C1 segment of cervical spinal cord (tissue), 14 donors: Measurements from ENCODE around the gene TMEM92.

Experiments used
- DNase-seq, 14 donors: peaks; one replicate each; lab custom pipeline; 2025; lab: John Stamatoyannopoulos, UW

The TMEM92 gene

DNA sequence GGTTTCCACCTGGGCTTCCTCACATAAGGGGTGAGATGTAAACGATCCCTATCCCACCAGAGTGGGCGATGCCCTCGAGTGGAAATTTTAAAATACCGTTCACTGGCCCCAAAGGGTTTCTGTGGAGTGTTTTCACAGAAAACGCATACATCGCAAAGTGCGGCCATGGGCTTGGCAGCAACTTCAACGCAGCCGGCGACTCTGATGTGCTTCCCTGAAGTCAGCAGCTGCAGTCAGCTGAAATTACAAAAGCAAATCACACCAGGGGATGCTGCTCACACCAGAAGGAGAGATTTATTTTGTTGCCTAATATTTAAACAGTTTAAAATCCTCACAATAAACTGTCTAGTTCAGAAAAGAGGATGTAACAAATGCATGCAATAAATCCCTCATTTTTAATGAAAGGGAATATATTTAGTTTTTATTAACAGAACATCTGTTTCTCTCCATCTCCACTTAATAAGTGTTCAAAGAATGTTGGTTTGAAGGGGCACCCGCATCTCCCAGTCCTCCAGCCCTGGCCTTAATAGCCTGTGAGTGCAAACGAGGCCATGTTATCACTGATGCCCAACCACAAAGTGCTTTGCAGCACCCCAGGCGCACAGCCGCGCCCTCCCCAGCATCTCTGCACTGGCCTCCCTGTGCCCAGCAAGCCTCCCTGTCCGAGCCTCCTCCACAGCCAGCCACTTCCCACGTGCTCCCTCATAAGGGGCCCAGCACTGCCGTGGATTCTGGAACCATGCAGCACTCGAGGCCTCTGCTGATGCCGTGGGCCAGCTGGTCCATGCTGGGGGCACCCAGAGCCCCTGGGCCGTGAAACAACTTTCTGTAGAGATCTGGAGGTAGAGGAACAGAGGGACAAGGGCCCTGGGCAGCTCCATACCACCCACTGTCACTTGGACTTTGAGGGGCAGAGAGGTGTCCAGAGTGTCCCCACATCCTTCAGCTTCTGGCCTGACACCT is 54.4 kb downstream of the TMEM92 start:
- no peak for DNase-seq

DNA sequence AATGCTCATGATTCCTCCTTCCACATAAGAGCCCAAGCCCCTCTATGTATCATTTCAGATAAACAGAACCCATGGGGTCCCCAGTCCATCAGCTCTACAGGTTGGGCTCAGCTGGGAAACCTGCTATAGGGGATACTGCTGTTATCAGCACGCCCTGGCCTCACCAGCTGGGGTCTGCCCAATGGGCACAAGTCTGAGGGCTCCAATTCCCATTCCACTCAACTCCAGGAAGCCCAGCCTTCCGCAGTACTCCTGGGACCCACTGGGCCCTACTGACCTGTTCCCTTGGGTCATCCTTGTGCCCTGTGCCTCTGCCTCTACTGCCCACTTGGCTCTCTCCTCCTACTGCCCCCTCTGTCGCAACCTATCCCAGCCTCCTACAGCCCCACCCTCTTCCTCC is 55.5 kb downstream of the TMEM92 start:
- no peak for DNase-seq

DNA sequence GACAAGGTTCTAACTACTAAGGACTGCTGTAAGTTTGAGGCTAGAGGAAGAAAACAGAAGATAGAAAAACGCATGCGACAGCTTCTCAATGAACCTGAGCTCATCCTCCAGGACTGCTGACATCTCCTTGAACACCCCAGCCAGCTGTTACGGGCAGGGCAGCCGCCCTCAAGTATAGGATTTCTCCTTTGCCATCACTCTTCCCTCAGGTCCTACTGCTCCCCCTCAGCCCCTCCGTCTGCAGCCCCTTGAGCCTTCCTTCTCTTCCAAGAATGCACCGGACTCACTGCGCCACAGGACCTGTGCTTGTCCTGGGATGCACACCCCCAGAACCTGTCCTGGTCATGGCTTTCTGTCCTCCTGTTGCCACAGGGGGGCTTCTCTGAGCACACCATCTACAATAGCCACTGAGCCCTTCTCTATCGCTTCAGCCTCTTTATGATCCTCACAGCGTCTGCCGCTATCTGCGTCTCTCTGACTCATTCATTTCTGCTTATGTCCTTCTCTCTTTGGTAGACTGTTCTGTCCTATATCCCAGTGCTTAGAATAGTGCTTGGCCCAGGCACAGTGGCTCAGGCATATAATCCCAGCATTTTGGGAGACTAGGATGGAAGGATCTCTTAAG is 56.0 kb downstream of the TMEM92 start:
- no peak for DNase-seq
